Body of pancreas (tissue), 4 donors: ENCODE measurements around the gene CDK4.

Experiments
- POLR2A ChIP-seq, 3 donors: fragments of 450-650 bp; IDR thresholded peaks; one replicate each; pipeline ENCODE4 v1.6.1; 2016; ENCODE audit warnings: antibody characterized with exemption in 3 of 3, mild to moderate bottlenecking in 2 of 3
- TF ChIP-seq, protein P1 (sequence below), 7 experiments: fragments of 450-650 bp in 4 of 7; fragments of 200-600 bp in 3 of 7; sonication (generic) in 3 of 7; IDR thresholded peaks; one replicate each; pipeline ENCODE4 v1.5.1; 2016 to 2019; ENCODE audit warnings: antibody characterized with exemption in 7 of 7

DNA sequence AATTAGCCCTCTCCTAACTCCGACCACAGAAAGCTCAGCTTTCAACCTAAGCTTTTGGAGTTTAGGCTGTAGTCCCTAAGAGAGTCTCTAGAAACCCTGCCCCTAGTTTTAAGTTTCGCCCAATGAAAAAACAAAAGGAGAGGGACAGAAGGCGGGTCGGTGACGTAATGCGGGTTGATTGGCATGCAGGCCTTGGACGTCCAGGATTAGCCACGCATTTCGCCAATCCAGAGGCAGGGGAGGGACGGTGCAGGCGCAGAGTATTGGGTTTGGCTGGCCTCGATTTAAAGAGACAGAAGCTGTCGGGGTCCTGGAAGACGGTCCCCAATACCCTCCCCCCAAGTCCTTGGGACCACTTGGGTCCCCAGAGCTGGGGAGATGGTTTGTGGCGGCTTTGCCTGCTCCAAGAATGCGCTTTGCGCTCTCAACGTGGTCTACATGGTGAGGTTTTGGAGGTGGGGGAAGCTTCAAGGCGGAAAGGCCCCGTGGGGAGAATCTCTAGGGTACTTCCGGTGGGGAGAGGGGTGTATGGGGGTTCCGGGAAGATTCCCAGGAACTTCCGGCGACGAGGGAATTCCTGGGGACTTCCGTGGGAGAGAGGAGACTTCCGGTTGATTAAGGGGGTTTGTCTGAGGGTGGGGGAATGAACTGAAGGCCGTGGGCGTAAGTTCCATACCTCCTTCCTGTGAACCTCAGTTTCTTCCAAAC, 7.2 kb downstream of the CDK4 start, which contains the start of gene TSPAN31:
- TF ChIP-seq, protein P1, sequence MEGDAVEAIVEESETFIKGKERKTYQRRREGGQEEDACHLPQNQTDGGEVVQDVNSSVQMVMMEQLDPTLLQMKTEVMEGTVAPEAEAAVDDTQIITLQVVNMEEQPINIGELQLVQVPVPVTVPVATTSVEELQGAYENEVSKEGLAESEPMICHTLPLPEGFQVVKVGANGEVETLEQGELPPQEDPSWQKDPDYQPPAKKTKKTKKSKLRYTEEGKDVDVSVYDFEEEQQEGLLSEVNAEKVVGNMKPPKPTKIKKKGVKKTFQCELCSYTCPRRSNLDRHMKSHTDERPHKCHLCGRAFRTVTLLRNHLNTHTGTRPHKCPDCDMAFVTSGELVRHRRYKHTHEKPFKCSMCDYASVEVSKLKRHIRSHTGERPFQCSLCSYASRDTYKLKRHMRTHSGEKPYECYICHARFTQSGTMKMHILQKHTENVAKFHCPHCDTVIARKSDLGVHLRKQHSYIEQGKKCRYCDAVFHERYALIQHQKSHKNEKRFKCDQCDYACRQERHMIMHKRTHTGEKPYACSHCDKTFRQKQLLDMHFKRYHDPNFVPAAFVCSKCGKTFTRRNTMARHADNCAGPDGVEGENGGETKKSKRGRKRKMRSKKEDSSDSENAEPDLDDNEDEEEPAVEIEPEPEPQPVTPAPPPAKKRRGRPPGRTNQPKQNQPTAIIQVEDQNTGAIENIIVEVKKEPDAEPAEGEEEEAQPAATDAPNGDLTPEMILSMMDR (IDR thresholded peaks at IDR 0.05): peak in 3 of 7 experiments; percentile 24 to 35 (median 29)
- peak; percentile 44 to 72 (median 67) for TF ChIP-seq POLR2A (IDR thresholded peaks at IDR 0.05)
